ENCODE data around the gene TMEM52B.

- TF ChIP-seq CTCF (IDR thresholded peaks at IDR 0.05) (no peak), POLR2A (IDR thresholded peaks at IDR 0.05) (no peak)
Measured at GRCh38 chr12:10218021-10218420, 39.2 kb downstream of the TMEM52B start.
